K562 (cell line): ENCODE results near the gene MYO5C. TPM values are rescaled to one million over a fixed set of nuclear protein-coding genes. Genes with fewer than 3 reads are reported as not detected.

Experiments
- ATAC-seq: fragments of 200-7000 bp; cut with Tn5 transposase; 3 replicates; pipeline ENCODE4 v1.9.1; 2020; ENCODE audit warnings: moderate library complexity
- BruUV-seq: library from RNA; stranded (reverse); fragments of 400-500 nt; replicated peaks from 2 replicates; lab custom pipeline; 2021; lab: Mats Ljungman, UMichigan
- CTCF ChIA-PET: fragments of 300-600 bp; formaldehyde crosslinking; extraction: SDS; loops from one replicate; lab custom pipeline; 2021; ENCODE audit warnings: low intra/inter-chr PET ratio; lab: Yijun Ruan, JAX
- POLR2A ChIA-PET: fragments of 300-600, 350-650 bp; sonication (Branson Sonifier 250); formaldehyde crosslinking; extraction: SDS; loops from one replicate; lab custom pipeline; 2021; ENCODE audit warnings: antibody characterized with exemption, inconsistent platforms; lab: Yijun Ruan, JAX
- DNase-seq, 4 experiments: peaks; one replicate each; pipeline versions ENCODE4 v3.0.0 to v3.0.0-alpha.2; 2011 to 2018; ENCODE audit warnings: low spot score in 3 of 4, mixed read lengths in 3 of 4; ENCODE audit errors: extremely low read depth in 1 of 4
- FAIRE-seq: peaks from 2 replicates; lab custom pipeline; 2011; peaks lifted over from hg19 to GRCh38; lab: Jason Lieb, UNC
- H2AFZ ChIP-seq: 2 replicates; pipeline ENCODE4 v1.6.0; 2011; ENCODE audit warnings: low read depth, low read length, control low read depth, inconsistent platforms
- H3K27ac ChIP-seq: fragments of 200-600 bp; 3 replicates; pipeline ENCODE4 v1.8.0; 2011; ENCODE audit warnings: low read depth, mild to moderate bottlenecking, control low read depth, inconsistent platforms, low read length, moderate library complexity, mixed read lengths; ENCODE audit errors: extremely low read depth
- H3K27me3 ChIP-seq, 2 experiments: fragments of 300-600 bp in 1 of 2; 2 replicates in 1 of 2; 3 replicates in 1 of 2; pipeline versions ENCODE4 v1.6.0 to v1.8.0; 2011; ENCODE audit warnings: inconsistent platforms in 2 of 2, low read length in 2 of 2, mild to moderate bottlenecking in 1 of 2, mixed read lengths in 1 of 2, moderate library complexity in 1 of 2; ENCODE audit not compliant: control insufficient read depth in 2 of 2, insufficient read depth in 2 of 2
- H3K36me3 ChIP-seq: fragments of 300-600 bp; 3 replicates; pipeline ENCODE4 v1.8.0; 2011; ENCODE audit warnings: mild to moderate bottlenecking, low read length, inconsistent platforms; ENCODE audit not compliant: control insufficient read depth, insufficient read depth
- H3K4me1 ChIP-seq, 2 experiments: fragments of 200-600 bp in 1 of 2; replicated peaks in 1 of 2; 2 replicates in 1 of 2; 3 replicates in 1 of 2; pipeline versions ENCODE4 v1.5.1 to v1.8.0; 2011; ENCODE audit warnings: inconsistent platforms in 2 of 2, low read length in 2 of 2, mild to moderate bottlenecking in 1 of 2, mixed read lengths in 1 of 2, moderate library complexity in 1 of 2; ENCODE audit not compliant: control insufficient read depth in 2 of 2, insufficient read depth in 2 of 2
- H3K4me2 ChIP-seq: 2 replicates; pipeline ENCODE4 v1.6.1; 2011; ENCODE audit warnings: low read length, control low read depth, inconsistent platforms, mixed read lengths; ENCODE audit not compliant: insufficient read depth
- H3K4me3 ChIP-seq: fragments of 200-600 bp; sonication (generic), shearing (Covaris generic); 2 replicates; pipeline ENCODE4 v1.5.1; 2016; ENCODE audit warnings: control low read depth, inconsistent platforms
- H3K79me2 ChIP-seq: fragments of 200-600 bp; 3 replicates; pipeline ENCODE4 v1.8.0; 2011; ENCODE audit warnings: low read length, inconsistent platforms; ENCODE audit not compliant: control insufficient read depth, insufficient read depth
- H3K9ac ChIP-seq, 2 experiments: 2 replicates each; pipeline versions ENCODE4 v1.6.0 to v1.6.1; 2011; ENCODE audit warnings: low read depth in 2 of 2, low read length in 2 of 2, control low read depth in 1 of 2, inconsistent platforms in 1 of 2, mild to moderate bottlenecking in 1 of 2, mixed read lengths in 1 of 2; ENCODE audit not compliant: insufficient read depth in 1 of 2
- H3K9me1 ChIP-seq: one replicate; pipeline ENCODE4 v1.6.0; 2011; ENCODE audit warnings: inconsistent platforms, mild to moderate bottlenecking, low read length, moderate library complexity; ENCODE audit not compliant: control insufficient read depth, insufficient read depth
- H3K9me3 ChIP-seq: replicated peaks from 2 replicates; pipeline ENCODE4 v1.5.1; 2011; ENCODE audit warnings: low read depth, low read length, inconsistent platforms; ENCODE audit not compliant: control insufficient read depth, insufficient read depth
- H4K20me1 ChIP-seq: replicated peaks from 2 replicates; pipeline ENCODE4 v1.6.1; 2011; ENCODE audit warnings: low read length, inconsistent platforms, mixed read lengths; ENCODE audit not compliant: control insufficient read depth, insufficient read depth
- CEBPB ChIP-seq: fragments of 450-650 bp; IDR thresholded peaks from 2 replicates; pipeline ENCODE4 v1.6.1; 2016; ENCODE audit warnings: missing genetic modification characterization, missing compliant biosample characterization
- CREM ChIP-seq: IDR thresholded peaks from 2 replicates; pipeline ENCODE4 v1.6.1; 2014; ENCODE audit warnings: antibody characterized with exemption, low read depth
- HNRNPUL1 ChIP-seq: fragments of 200-400 bp; formaldehyde crosslinking; IDR thresholded peaks from 2 replicates; pipeline ENCODE4 v1.6.1; 2017; ENCODE audit warnings: low read length
- SPI1 ChIP-seq: IDR thresholded peaks from 2 replicates; pipeline ENCODE4 v1.6.1; 2011; ENCODE audit warnings: low read depth, low read length, control low read depth, borderline replicate concordance
- TAL1 ChIP-seq: fragments of 450-650 bp; IDR thresholded peaks from 2 replicates; pipeline ENCODE4 v1.6.1; 2016; ENCODE audit warnings: mild to moderate bottlenecking
- WGBS: fragments of 100-300 bp; shearing (Covaris generic); methylation state at CpG from one replicate; pipeline ENCODE4 v1.1.6; 2016; ENCODE audit warnings: low coverage, mixed read lengths; ENCODE audit not compliant: insufficient coverage; ENCODE audit errors: missing lambda C conversion rate; 5-methylcytosine and 5-hydroxymethylcytosine counted together
- in situ Hi-C: fragments of 300-500 bp; cut with MboI; formaldehyde crosslinking; loops from 4 replicates; pipeline ENCODE4 v1.15.0; 2018; ENCODE audit warnings: inconsistent platforms, mixed read lengths
- intact Hi-C: fragments of 100-400 bp; cut with micrococcal nuclease; formaldehyde crosslinking; loops from 2 replicates; pipeline ENCODE4 v1.14.2; 2022
- polyA plus RNA-seq, 8 experiments: library from polyadenylated mRNA; depleted of rRNA in 4 of 8; stranded (reverse) in 5 of 8; unstranded in 3 of 8; fragments of >200 nt; fragmentation: Nextera tagmentation in 2 of 8; fragmentation: Illumina TruSeq in 1 of 8; extraction: Ambion mirVana in 2 of 8; extraction: Trizol in 1 of 8; gene quantifications; 2 replicates each; pipeline versions ENCODE4 v1.2.1 to v1.2.3, GENCODE V29; 2011 to 2014; ENCODE audit warnings: inconsistent platforms in 1 of 8, missing spikeins in 1 of 8
- total RNA-seq, 7 experiments: library from RNA; depleted of rRNA in 6 of 7; stranded (reverse); fragments of >200 nt in 6 of 7; fragmentation: Illumina TruSeq in 2 of 7; extraction: Trizol in 2 of 7; gene quantifications; 2 replicates each; pipeline versions ENCODE4 v1.2.1 to v1.2.3, GENCODE V29; 2011 to 2021; ENCODE audit warnings: low replicate concordance in 1 of 7
- TF ChIP-seq, protein P1 (sequence below): fragments of 200-800 bp; sonication (Bioruptor generic); IDR thresholded peaks from 2 replicates; pipeline ENCODE4 v1.6.1; 2017; ENCODE audit warnings: missing genetic modification characterization, missing compliant biosample characterization
- TF ChIP-seq, protein P2 (sequence below): fragments of 450-650 bp; IDR thresholded peaks from 2 replicates; pipeline ENCODE4 v1.6.1; 2016; ENCODE audit warnings: borderline replicate concordance
- TF ChIP-seq, protein P3 (sequence below), 3 experiments: fragments of 200-800 bp in 1 of 3; fragments of 250-450 bp in 1 of 3; fragments of 450-650 bp in 1 of 3; sonication (Bioruptor Pico) in 1 of 3; sonication (Bioruptor generic) in 1 of 3; formaldehyde crosslinking in 1 of 3; IDR thresholded peaks; 2 replicates each; pipeline versions ENCODE4 v1.6.1 to v1.8.0; 2016 to 2022; ENCODE audit warnings: mild to moderate bottlenecking in 2 of 3, missing genetic modification characterization in 2 of 3, missing compliant biosample characterization in 1 of 3, moderate library complexity in 1 of 3
- TF ChIP-seq, protein P4 (sequence below): fragments of 250-450 bp; sonication (Bioruptor Pico); IDR thresholded peaks from 2 replicates; pipeline ENCODE4 v1.6.1; 2021; ENCODE audit warnings: mild to moderate bottlenecking

The MYO5C gene
- total and polyA plus RNA-seq, 9 of the 15 experiments (the other 6 are each of a cell fraction or from before 2014, with no cell fraction given) = 0.01 to 0.24 TPM; not detected in 7

DNA sequence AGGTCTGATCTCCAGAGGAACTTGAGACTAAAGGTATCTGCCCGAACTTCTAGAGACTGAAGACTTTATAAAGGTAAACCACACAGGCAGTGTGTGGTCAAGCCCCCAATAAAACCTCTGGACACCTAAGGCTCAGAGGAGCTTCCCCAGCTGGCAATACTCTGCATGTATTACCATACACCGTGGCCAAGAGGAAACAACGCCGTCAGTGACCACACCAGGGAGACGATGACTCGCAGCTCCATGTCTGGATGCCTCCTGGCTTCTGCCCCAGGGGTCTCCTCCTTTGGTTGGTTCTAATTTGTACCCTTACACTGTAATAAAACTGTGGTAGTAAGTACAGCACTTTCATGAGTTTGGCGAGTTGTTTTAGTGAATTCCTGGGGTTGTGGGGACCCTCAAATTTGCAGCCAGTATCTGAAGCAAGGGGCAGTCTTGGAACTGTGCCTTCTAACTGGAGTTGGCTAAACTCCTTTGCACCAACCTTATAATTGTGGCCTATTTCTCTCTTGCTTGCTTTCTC is 150.9 kb downstream of the MYO5C start:
- WGBS = 15% methylated on average over 7 of the region's 7 CpGs
- Histone ChIP-seq H3K36me3 (no peaks in the 10 kb centered on the region), H3K79me2 (no peaks in the 10 kb centered on the region), H3K4me2 (no peak overlapping the region), H3K9me1 (no peaks in the 10 kb centered on the region), H3K27ac (no peak overlapping the region), H2AFZ (0 out of 2 replicates have a peak overlapping the region, but pooled peaks have one; percentile 43), H3K27me3 (peaks cover 4 to 12% of the 10 kb centered on the region in 2 experiments; a peak in 3 of 5 replicates), H3K9ac (peak overlapping the region in 1 of 2 experiments; percentile 55; a peak in 1 of 4 replicates), H3K4me1 (peaks cover 4 to 18% of the 10 kb centered on the region in 2 experiments; a peak in 4 of 5 replicates), H3K4me3 (no peak overlapping the region), H3K9me3 (no peaks in the 10 kb centered on the region), H4K20me1 (no peaks in the 10 kb centered on the region)
- in situ Hi-C loops (no loop called here), intact Hi-C loops (loop anchor here (5.0 kb wide), 1 partner anchor 67 kb away; no protein-coding TSS in a partner anchor)
- no TSS peak for BruUV-seq
- CTCF ChIA-PET = no interaction called here
- DNase-seq (no peak), ATAC-seq (no peak), FAIRE-seq (no peak)
- POLR2A ChIA-PET = no interaction called here
- TF ChIP-seq TAL1 (no peak), CREM (no peak), SPI1 (no peak), CEBPB (tag) (no peak), HNRNPUL1 (no peak)
- TF ChIP-seq, protein P1, sequence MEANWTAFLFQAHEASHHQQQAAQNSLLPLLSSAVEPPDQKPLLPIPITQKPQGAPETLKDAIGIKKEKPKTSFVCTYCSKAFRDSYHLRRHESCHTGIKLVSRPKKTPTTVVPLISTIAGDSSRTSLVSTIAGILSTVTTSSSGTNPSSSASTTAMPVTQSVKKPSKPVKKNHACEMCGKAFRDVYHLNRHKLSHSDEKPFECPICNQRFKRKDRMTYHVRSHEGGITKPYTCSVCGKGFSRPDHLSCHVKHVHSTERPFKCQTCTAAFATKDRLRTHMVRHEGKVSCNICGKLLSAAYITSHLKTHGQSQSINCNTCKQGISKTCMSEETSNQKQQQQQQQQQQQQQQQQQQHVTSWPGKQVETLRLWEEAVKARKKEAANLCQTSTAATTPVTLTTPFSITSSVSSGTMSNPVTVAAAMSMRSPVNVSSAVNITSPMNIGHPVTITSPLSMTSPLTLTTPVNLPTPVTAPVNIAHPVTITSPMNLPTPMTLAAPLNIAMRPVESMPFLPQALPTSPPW (CRISPR knock-in tag) = no peak
- TF ChIP-seq, protein P2, sequence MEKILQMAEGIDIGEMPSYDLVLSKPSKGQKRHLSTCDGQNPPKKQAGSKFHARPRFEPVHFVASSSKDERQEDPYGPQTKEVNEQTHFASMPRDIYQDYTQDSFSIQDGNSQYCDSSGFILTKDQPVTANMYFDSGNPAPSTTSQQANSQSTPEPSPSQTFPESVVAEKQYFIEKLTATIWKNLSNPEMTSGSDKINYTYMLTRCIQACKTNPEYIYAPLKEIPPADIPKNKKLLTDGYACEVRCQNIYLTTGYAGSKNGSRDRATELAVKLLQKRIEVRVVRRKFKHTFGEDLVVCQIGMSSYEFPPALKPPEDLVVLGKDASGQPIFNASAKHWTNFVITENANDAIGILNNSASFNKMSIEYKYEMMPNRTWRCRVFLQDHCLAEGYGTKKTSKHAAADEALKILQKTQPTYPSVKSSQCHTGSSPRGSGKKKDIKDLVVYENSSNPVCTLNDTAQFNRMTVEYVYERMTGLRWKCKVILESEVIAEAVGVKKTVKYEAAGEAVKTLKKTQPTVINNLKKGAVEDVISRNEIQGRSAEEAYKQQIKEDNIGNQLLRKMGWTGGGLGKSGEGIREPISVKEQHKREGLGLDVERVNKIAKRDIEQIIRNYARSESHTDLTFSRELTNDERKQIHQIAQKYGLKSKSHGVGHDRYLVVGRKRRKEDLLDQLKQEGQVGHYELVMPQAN = no peak
- TF ChIP-seq, protein P3, sequence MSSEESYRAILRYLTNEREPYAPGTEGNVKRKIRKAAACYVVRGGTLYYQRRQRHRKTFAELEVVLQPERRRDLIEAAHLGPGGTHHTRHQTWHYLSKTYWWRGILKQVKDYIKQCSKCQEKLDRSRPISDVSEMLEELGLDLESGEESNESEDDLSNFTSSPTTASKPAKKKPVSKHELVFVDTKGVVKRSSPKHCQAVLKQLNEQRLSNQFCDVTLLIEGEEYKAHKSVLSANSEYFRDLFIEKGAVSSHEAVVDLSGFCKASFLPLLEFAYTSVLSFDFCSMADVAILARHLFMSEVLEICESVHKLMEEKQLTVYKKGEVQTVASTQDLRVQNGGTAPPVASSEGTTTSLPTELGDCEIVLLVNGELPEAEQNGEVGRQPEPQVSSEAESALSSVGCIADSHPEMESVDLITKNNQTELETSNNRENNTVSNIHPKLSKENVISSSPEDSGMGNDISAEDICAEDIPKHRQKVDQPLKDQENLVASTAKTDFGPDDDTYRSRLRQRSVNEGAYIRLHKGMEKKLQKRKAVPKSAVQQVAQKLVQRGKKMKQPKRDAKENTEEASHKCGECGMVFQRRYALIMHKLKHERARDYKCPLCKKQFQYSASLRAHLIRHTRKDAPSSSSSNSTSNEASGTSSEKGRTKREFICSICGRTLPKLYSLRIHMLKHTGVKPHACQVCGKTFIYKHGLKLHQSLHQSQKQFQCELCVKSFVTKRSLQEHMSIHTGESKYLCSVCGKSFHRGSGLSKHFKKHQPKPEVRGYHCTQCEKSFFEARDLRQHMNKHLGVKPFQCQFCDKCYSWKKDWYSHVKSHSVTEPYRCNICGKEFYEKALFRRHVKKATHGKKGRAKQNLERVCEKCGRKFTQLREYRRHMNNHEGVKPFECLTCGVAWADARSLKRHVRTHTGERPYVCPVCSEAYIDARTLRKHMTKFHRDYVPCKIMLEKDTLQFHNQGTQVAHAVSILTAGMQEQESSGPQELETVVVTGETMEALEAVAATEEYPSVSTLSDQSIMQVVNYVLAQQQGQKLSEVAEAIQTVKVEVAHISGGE (CRISPR knock-in tag; IDR thresholded peaks at IDR 0.05) = no peak
- TF ChIP-seq, protein P4, sequence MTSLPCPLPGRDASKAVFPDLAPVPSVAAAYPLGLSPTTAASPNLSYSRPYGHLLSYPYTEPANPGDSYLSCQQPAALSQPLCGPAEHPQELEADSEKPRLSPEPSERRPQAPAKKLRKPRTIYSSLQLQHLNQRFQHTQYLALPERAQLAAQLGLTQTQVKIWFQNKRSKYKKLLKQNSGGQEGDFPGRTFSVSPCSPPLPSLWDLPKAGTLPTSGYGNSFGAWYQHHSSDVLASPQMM (CRISPR knock-in tag) = no peak
